Measurements from ENCODE around the gene HS6ST1. TPM values are rescaled to one million over a fixed set of nuclear protein-coding genes. Genes with fewer than 3 reads are reported as not detected.
"Not testable (repeated sequence)": the region's sequence is repeated elsewhere in the genome, so short reads cannot be mapped to it uniquely, and the experiment has no call there.

The HS6ST1 gene
- total and polyA plus RNA-seq, 7 experiments from 2014 or later = 1.6 to 14.3 (median 11.3) TPM

DNA sequence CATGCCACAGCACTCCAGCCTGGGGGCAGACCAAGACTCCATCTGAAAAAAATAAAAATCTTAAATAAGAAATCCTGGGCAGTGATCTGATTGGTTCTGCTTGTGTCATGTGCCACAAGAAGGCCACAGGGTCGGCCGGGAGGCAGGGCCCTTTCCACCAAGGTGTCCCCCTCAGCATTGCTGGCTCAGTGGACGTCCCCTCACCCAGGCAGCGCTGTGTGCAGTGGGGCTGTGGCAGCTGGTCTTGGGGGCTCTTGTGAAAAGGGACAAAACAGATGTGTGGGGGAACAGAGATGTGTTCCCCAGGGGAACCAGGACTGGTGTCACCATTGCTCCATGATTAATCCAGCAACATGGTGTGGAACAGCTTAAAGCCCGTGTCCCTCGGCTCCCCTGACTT is 60.5 kb downstream of the HS6ST1 start:
- DNase-seq (no peak), ATAC-seq (no peak)
- POLR2A ChIA-PET = no interaction called here
- H3K27me3 Mint-ChIP-seq = peaks cover 0 to 22% (median 3%) of the 10 kb centered on the region in 5 donors
- H3K36me3 Mint-ChIP-seq = no peaks in the 10 kb centered on the region
- Histone ChIP-seq H3K4me3 (ENCODE audit: low read length) (no peak overlapping the region), H3K4me1 (ENCODE audit: control insufficient read depth in 2 of 2, insufficient read depth in 2 of 2, low read length in 2 of 2) (no peaks in the 10 kb centered on the region), H3K36me3 (ENCODE audit: control insufficient read depth in 2 of 3, insufficient read depth in 3 of 3, low read length in 3 of 3) (no peaks in the 10 kb centered on the region), H3K27ac (ENCODE audit: low read depth, low read length) (no peak overlapping the region), H3K9me3 (ENCODE audit: control insufficient read depth in 2 of 3, low read length in 3 of 3) (no peaks in the 10 kb centered on the region), H3K27me3 (ENCODE audit: control insufficient read depth in 2 of 2, insufficient read depth in 2 of 2, low read length in 2 of 2) (no peaks in the 10 kb centered on the region)
- no peaks in the 10 kb centered on the region for H3K4me1 Mint-ChIP-seq
- CTCF ChIA-PET = no interaction called here
- no peak overlapping the region for H3K27ac Mint-ChIP-seq
- intact Hi-C loops (cut with micrococcal nuclease) = no loop called here
- no peak overlapping the region for H3K4me3 Mint-ChIP-seq
- no peaks in the 10 kb centered on the region for H3K9me3 Mint-ChIP-seq

GRCh38 chr2:128252501-128252900 is 66.2 kb downstream of the HS6ST1 start:
- no peaks in the 10 kb centered on the region for H3K27me3 ChIP-seq (ENCODE audit: control insufficient read depth in 2 of 2, insufficient read depth in 2 of 2, low read length in 2 of 2)
- Mint-ChIP-seq H3K4me1 (no peaks in the 10 kb centered on the region), H3K36me3 (peaks cover 0 to 3% (median 0%) of the 10 kb centered on the region in 5 donors), H3K4me3 (no peak overlapping the region), H3K27me3 (peaks cover 0 to 22% (median 3%) of the 10 kb centered on the region in 5 donors), H3K27ac (no peak overlapping the region), H3K9me3 (peaks cover 0 to 2% (median 0%) of the 10 kb centered on the region in 11 donors)
- no peaks in the 10 kb centered on the region for H3K4me1 ChIP-seq (ENCODE audit: control insufficient read depth in 2 of 2, insufficient read depth in 2 of 2, low read length in 2 of 2)
- H3K4me3 ChIP-seq (ENCODE audit: low read length) = no peak overlapping the region
- POLR2A ChIA-PET = no interaction called here
- H3K27ac ChIP-seq (ENCODE audit: low read depth, low read length) = no peak overlapping the region
- no peaks in the 10 kb centered on the region for H3K36me3 ChIP-seq (ENCODE audit: control insufficient read depth in 2 of 3, insufficient read depth in 3 of 3, low read length in 3 of 3)
- DNase-seq (no peak), ATAC-seq (no peak)
- CTCF ChIA-PET = no interaction called here
- intact Hi-C loops (cut with micrococcal nuclease) = no loop called here
- H3K9me3 ChIP-seq (ENCODE audit: control insufficient read depth in 2 of 3, low read length in 3 of 3) = no peaks in the 10 kb centered on the region

GRCh38 chr2:128252086-128252485 is 66.6 kb downstream of the HS6ST1 start:
- H3K4me3 Mint-ChIP-seq; H3K9me3 ChIP-seq (ENCODE audit: control insufficient read depth in 2 of 3, low read length in 3 of 3); POLR2A ChIA-PET; H3K4me3 ChIP-seq (ENCODE audit: low read length); H3K27ac Mint-ChIP-seq; H3K4me1 ChIP-seq (ENCODE audit: control insufficient read depth in 2 of 2, insufficient read depth in 2 of 2, low read length in 2 of 2); H3K36me3 ChIP-seq (ENCODE audit: control insufficient read depth in 2 of 3, insufficient read depth in 3 of 3, low read length in 3 of 3); intact Hi-C loops (cut with micrococcal nuclease); H3K36me3 Mint-ChIP-seq; H3K27ac ChIP-seq (ENCODE audit: low read depth, low read length); CTCF ChIA-PET; DNase-seq; ATAC-seq; H3K27me3 ChIP-seq (ENCODE audit: control insufficient read depth in 2 of 2, insufficient read depth in 2 of 2, low read length in 2 of 2); H3K4me1 Mint-ChIP-seq; H3K9me3 Mint-ChIP-seq: not testable (repeated sequence)
- H3K27me3 Mint-ChIP-seq = peaks cover 0 to 22% (median 3%) of the 10 kb centered on the region in 5 donors

DNA sequence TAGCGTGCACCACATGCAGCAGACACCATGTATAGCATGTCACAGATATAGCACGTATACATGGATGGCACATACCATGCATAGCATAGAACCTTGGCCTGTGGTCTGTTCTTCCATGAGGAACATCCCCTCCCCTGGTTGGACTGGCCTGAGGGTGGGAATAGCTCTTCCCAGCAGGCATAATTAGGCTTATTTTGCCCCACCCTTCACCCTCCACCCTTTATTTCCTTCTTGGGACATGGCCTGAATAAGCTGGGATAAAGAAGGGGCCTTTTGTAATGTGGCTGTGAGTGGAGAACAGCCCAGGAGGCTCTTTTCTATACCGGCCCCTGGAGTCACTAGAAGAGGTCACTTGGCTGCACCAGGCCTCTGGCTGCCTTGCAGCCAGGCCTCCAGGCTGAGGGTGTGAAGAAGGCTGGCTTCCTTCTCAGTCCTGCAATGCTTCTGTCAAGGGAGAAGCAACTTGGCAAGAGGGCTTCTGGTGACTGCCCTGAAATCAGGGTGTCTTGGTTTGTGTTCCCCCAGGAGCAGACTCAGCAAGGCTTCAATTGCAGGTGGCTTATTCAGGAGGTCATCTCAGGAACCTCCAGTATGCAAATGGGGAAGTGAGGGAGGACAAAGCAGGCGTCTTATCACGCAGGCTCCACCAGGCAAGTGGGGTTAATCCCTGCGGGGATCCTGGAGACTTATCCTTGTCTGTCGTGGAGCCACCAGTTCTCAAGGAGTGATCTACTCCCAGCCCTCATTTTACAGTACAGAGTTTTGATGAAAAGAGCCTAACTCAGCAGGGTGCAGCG is 68.2 kb downstream of the HS6ST1 start:
- Mint-ChIP-seq H3K27me3 (peaks cover 0 to 10% (median 3%) of the 10 kb centered on the region in 5 donors), H3K9me3 (peaks cover 0 to 2% (median 0%) of the 10 kb centered on the region in 11 donors), H3K36me3 (peaks cover 0 to 3% (median 0%) of the 10 kb centered on the region in 5 donors), H3K4me3 (no peak overlapping the region), H3K27ac (no peak overlapping the region), H3K4me1 (peaks cover 0 to 16% (median 15%) of the 10 kb centered on the region in 7 donors)
- DNase-seq (no peak), ATAC-seq (peak; percentile 22)
- Histone ChIP-seq H3K4me1 (ENCODE audit: control insufficient read depth in 2 of 2, insufficient read depth in 2 of 2, low read length in 2 of 2) (no peaks in the 10 kb centered on the region), H3K9me3 (ENCODE audit: control insufficient read depth in 2 of 3, low read length in 3 of 3) (no peaks in the 10 kb centered on the region), H3K36me3 (ENCODE audit: control insufficient read depth in 2 of 3, insufficient read depth in 3 of 3, low read length in 3 of 3) (no peaks in the 10 kb centered on the region), H3K4me3 (ENCODE audit: low read length) (no peak overlapping the region), H3K27ac (ENCODE audit: low read depth, low read length) (no peak overlapping the region), H3K27me3 (ENCODE audit: control insufficient read depth in 2 of 2, insufficient read depth in 2 of 2, low read length in 2 of 2) (no peaks in the 10 kb centered on the region)
- POLR2A ChIA-PET = no interaction called here
- intact Hi-C loops (cut with micrococcal nuclease) = no loop called here
- CTCF ChIA-PET = no interaction called here

DNA sequence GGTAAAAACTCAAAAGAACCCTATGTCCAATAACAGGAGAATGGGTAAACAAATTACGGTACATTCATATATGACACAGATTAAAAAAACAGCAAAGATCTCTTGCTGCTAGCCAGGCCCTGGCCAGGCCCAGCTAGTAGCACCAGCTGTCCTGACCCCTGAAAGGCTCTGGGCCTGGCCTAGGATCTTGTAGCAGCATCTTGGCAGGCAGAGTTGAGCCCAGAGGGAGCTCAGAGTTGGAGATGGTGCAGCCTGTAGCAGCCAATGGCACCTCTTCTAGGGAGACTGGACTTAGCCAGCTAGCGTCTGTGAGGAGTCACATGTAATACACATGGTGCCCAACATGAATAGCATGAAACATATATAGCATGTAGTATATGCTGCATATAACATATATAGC is 69.1 kb downstream of the HS6ST1 start:
- Histone ChIP-seq H3K9me3 (ENCODE audit: control insufficient read depth in 2 of 3, low read length in 3 of 3) (no peaks in the 10 kb centered on the region), H3K36me3 (ENCODE audit: control insufficient read depth in 2 of 3, insufficient read depth in 3 of 3, low read length in 3 of 3) (no peaks in the 10 kb centered on the region), H3K27me3 (ENCODE audit: control insufficient read depth in 2 of 2, insufficient read depth in 2 of 2, low read length in 2 of 2) (no peaks in the 10 kb centered on the region), H3K4me1 (ENCODE audit: control insufficient read depth in 2 of 2, insufficient read depth in 2 of 2, low read length in 2 of 2) (no peaks in the 10 kb centered on the region), H3K4me3 (ENCODE audit: low read length) (no peak overlapping the region), H3K27ac (ENCODE audit: low read depth, low read length) (no peak overlapping the region)
- CTCF ChIA-PET = no interaction called here
- Mint-ChIP-seq H3K27ac (no peak overlapping the region), H3K36me3 (peaks cover 0 to 3% (median 0%) of the 10 kb centered on the region in 5 donors), H3K27me3 (peaks cover 0 to 6% (median 0%) of the 10 kb centered on the region in 5 donors), H3K4me1 (peaks cover 0 to 16% (median 15%) of the 10 kb centered on the region in 7 donors), H3K9me3 (peaks cover 0 to 2% (median 0%) of the 10 kb centered on the region in 11 donors), H3K4me3 (no peak overlapping the region)
- intact Hi-C loops (cut with micrococcal nuclease) = no loop called here
- ATAC-seq = no peak
- POLR2A ChIA-PET = no interaction called here
- no peak for DNase-seq

DNA sequence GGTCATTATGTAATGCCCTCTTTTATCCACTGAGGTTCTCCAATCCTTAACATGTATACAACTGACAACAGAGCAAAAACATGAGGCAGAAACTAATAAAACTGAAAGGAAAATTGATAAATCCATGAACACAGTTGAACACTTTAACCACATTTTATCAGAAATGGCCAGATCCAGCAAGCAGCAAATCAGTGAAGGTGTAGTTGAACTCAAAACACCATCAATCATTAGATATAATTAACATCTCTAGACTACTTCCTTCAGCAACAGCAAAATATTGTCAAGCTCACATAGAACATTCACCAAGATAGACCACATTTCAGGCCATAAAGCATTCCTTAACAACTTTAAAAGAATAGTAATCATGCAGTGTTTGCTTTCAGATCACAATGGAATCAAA is 72.9 kb downstream of the HS6ST1 start:
- Histone ChIP-seq H3K4me3 (ENCODE audit: low read length) (no peak overlapping the region), H3K9me3 (ENCODE audit: control insufficient read depth in 2 of 3, low read length in 3 of 3) (no peaks in the 10 kb centered on the region), H3K27me3 (ENCODE audit: control insufficient read depth in 2 of 2, insufficient read depth in 2 of 2, low read length in 2 of 2) (no peaks in the 10 kb centered on the region), H3K36me3 (ENCODE audit: control insufficient read depth in 2 of 3, insufficient read depth in 3 of 3, low read length in 3 of 3) (no peaks in the 10 kb centered on the region), H3K27ac (ENCODE audit: low read depth, low read length) (no peak overlapping the region), H3K4me1 (ENCODE audit: control insufficient read depth in 2 of 2, insufficient read depth in 2 of 2, low read length in 2 of 2) (no peaks in the 10 kb centered on the region)
- no peak overlapping the region for H3K27ac Mint-ChIP-seq
- ChIA-PET CTCF (no interaction called here), POLR2A (no interaction called here)
- H3K4me1 Mint-ChIP-seq = peaks cover 0 to 16% (median 15%) of the 10 kb centered on the region in 7 donors
- no peak overlapping the region for H3K4me3 Mint-ChIP-seq
- no peaks in the 10 kb centered on the region for H3K9me3 Mint-ChIP-seq
- intact Hi-C loops (cut with micrococcal nuclease) = no loop called here
- H3K36me3 Mint-ChIP-seq = no peaks in the 10 kb centered on the region
- no peak for ATAC-seq
- DNase-seq = no peak
- peaks cover 0 to 14% (median 0%) of the 10 kb centered on the region in 5 donors for H3K27me3 Mint-ChIP-seq

DNA sequence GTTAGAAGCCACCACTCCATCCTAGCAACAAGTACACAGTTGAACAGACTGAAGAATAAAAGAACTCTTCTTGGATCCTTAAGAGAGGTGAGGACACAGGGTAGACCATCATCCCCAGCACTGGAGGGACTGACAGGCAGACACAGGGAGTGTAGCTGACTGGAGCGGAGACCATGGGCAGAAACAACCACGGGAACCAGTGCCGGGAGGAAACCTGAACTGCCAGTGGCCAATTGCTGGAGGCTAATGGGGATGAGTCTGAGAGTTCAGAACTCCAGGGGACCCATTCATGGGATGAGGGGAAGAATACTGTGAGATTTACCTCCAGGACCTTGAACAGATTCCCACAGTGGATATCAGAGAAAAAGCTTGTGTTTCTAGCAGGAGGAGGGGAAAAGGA is 76.8 kb downstream of the HS6ST1 start:
- no peaks in the 10 kb centered on the region for H3K9me3 Mint-ChIP-seq
- Histone ChIP-seq H3K4me3 (ENCODE audit: low read length) (no peak overlapping the region), H3K9me3 (ENCODE audit: control insufficient read depth in 2 of 3, low read length in 3 of 3) (no peaks in the 10 kb centered on the region), H3K4me1 (ENCODE audit: control insufficient read depth in 2 of 2, insufficient read depth in 2 of 2, low read length in 2 of 2) (no peaks in the 10 kb centered on the region), H3K36me3 (ENCODE audit: control insufficient read depth in 2 of 3, insufficient read depth in 3 of 3, low read length in 3 of 3) (no peaks in the 10 kb centered on the region), H3K27ac (ENCODE audit: low read depth, low read length) (no peak overlapping the region), H3K27me3 (ENCODE audit: control insufficient read depth in 2 of 2, insufficient read depth in 2 of 2, low read length in 2 of 2) (no peaks in the 10 kb centered on the region)
- DNase-seq (no peak), ATAC-seq (no peak)
- H3K27ac Mint-ChIP-seq = no peak overlapping the region
- CTCF ChIA-PET = no interaction called here
- POLR2A ChIA-PET = no interaction called here
- peaks cover 0 to 15% (median 13%) of the 10 kb centered on the region in 7 donors for H3K4me1 Mint-ChIP-seq
- no peaks in the 10 kb centered on the region for H3K36me3 Mint-ChIP-seq
- H3K4me3 Mint-ChIP-seq = no peak overlapping the region
- intact Hi-C loops (cut with micrococcal nuclease) = no loop called here
- H3K27me3 Mint-ChIP-seq = peaks cover 0 to 14% (median 4%) of the 10 kb centered on the region in 5 donors
